Measurements from ENCODE around the gene MTCL1.
A peak's percentile ranks its signal among the peaks of the same experiment; 100 is the strongest.

The MTCL1 gene

DNA sequence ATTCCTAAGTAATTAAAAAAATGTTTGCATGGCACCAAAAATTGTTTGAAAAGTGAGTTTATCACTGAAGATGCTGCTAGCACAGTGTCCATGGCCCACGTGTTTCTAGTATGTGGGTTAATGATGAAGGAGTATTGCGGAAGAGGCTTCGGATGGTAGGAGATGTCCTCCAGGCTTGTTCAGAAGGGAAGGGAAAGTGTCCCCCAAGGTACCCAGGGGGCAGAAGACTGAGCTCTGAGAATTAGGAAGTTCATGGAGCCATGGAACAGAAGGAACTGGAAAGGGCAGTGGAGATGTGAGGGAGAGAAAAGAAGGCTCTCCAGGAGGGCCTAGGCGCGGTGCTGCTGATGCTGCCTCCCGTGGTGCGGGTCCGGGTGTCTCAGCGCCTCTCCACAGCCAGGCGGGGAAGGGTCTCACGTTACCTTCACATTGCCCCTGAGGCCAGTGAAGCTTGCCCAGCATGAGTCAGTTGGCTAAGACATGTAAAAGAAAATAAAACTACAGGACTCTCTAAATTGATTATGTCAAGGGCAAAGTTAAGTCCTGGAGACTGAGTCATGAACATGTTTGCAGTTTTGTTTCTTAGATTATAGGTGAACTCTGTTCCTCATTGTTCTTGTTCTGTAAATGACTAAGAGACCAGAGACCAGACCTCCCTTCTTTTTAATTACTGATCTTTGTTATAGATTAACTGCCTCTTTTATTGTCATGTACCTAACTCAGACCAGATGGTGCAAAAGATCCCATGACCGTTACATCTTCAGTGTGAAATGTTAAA, 89.0 kb downstream of the MTCL1 start:
- DNase-seq (ENCODE audit: low read depth): no peak

DNA sequence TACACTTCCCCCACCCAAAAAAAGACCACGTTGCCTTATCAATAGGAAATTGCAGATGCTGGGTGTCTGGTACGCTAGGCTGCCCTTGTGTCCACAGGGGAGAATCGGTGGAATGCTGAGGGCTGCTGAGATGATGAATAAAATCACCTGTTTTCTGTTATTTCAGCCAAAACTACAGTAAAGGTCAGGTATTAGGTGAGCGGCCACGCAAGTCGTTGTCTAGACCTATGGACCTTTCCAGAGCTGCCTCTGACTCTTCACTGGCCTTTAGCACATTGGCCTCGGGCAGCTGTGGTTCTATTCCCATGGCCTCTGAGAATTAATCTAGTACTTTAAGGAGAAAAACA, 89.6 kb downstream of the MTCL1 start:
- no peak for DNase-seq (ENCODE audit: low read depth)

DNA sequence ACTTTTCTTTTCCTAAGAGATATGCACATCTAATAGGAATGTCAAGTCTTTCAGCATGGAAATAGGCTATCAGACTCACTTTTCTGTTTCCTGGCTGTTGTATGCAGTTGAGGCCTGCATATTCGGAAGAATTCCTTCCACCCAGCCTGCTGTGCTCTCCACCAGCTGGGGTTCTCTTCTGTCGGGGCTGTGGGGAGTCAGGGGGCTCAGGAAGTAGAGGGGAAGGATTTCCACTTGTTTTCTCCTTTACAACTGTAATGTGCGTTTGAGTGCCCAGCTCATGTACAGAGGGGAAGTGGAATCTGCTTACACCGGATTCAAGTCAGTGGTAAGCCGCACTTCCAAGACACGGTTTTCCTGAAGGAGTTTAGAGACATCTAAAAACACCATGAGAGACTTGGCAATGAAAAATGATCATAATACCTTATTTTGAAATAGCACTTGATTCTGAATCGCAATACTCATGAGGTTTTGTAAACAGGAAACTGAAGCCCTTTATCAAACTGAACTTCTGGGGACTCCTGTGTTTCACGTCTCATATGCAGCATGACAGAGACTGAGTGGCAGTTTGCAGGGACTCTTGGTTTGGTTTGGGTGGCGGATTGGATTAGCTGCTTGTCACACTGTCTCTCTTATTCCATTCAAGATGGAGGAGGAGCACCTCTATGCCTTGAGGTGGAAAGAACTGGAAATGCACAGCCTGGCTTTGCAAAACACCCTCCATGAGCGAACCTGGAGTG, 90.4 kb downstream of the MTCL1 start:
- no peak for DNase-seq (ENCODE audit: low read depth)

DNA sequence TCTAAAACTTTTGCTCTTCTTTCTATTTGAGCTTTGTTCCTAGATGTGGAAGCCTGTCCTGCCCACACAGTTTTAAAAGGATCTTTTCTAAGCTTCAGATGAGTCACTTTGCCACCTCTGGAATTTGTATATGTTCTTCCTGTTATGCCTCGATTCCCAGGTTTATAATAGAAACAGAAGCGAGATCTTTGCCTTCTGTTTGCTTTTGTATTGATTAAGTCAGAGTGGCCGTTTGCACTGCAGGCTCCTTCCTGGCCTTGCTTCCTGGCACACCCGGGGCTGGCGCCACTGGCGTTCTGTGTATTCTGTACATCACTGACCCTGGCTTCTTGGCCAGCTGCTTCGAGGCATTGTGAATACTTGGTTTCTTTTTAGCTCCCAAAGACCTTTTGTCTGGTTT, 91.8 kb downstream of the MTCL1 start:
- DNase-seq (ENCODE audit: low read depth): no peak

DNA sequence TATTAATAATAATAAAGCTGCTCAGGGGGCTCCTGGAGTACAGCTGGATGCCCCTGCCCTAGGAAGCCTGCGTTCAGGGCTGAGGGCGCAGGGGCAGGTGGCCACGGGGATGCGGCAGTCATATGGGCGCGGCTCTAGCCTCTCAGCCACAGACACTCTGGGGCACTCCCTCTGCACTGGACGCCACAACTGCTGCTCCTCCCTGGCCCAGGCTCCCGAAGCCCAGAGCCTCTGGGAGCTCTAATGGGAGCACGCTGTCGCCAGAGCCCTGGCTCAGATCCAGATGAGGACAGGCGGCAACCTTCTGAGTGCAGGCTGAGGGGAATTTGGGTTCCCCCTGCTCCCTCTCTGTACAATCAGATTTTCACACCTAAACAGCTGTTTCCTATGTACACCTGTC, 93.6 kb downstream of the MTCL1 start:
- DNase-seq (ENCODE audit: low read depth): no peak

DNA sequence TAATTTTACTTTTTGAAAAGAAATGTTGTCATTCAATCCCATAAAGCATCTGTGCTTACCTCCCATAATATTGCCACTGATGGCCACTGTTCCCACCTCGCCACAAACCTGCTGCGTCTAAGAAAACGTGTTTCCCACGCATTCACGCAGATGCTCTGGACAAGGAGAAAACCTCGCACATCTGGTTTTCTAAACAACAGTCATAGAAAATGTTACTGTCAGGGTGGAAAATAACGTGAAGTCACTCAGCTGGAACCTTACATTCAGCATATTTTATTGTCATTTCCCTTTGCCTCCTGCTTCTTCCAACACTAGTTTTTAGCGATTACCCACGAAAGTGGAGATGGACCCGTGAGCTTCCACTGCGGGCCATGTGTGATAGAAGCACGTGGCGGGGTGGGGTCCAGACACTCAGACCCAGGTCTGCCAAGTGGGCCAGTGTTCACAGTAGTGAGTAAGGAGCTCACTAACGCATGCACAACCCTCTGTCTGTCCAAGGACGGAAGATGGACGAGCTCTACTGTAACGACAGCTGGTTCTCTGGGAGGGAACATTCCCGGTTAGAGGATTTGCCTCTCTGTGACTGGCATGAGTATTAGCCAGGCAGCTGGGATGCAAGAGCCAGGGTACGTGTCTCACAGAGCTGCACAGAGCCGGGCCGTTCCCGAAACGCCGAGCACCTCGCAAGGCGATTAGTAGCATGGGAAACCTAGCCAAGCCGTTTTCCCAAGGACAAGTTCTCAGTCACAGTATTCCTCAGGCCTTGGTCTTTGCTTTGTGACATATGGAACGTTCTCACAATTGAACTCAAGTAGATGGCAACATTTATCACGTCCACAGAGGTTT, 94.5 kb downstream of the MTCL1 start:
- DNase-seq (ENCODE audit: low read depth): peak; percentile 85

DNA sequence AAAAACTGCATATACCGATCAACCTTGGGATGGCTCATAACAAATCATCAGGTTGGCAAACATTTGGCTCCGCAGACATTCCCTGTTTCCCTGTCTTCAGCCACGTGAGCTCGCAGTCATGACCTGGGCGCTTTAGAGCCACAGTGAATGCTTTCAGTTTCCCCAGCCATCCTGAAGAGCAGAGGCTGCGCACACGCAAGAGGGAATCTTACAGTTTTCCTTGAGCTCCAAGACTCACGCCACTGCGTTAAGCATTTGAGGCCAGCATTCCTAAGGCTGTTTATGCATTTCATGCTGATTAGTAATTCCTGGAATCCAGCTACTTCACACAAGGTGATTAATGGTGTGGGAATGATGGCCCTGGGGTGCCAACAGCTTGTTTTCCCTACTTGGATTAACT, 95.1 kb downstream of the MTCL1 start:
- peak; percentile 98 for DNase-seq (ENCODE audit: low read depth)

DNA sequence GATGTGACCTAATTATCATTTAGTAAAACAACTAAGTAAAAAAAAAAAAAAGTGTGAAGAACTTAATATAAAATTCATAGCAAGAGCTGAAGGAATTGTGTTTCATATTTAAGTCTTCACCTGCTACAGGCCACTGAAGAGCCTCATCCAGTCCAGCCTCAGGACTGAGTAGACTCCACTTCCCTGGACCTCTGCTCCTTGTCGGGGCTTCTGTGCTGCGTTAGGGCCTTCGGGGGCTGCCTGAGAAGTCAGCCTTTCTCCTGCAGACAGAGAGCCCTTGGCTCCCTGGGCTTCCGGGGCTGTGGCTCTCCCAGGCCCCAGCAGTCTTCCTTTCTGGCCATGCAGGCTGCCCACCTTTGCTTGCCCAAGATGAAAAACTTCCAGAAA, 95.5 kb downstream of the MTCL1 start:
- DNase-seq (ENCODE audit: low read depth): no peak

DNA sequence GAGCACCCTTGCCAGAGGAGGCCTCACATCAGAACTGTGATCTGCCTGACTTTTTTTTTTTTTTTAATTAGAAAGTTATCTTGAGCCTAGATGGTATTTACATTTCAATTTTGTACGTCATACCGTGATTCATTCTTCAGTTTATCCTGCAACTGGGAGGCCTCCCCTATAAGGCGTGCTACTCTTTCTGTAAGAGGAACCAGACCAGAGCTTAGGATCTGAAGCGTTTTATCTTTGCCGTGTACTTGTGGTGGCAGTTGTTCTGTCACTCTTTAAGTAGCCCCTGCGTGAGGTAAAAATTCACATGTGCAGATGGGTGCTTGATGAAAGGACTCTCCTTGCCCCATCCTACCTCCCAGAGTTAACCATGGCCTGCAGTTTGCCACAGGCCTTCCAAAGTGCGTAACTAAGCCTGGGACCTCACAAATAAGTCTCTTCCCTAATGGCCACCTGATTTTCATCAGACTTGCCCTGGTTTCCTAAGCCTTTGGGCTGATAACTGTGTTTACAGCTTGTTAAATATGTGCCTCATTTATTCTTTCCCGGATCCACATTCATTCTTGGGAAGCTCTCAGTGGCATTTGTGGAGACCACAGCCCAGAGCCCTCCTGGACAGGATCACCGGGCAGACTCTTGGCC, 96.0 kb downstream of the MTCL1 start:
- DNase-seq (ENCODE audit: low read depth): peak; percentile 77

DNA sequence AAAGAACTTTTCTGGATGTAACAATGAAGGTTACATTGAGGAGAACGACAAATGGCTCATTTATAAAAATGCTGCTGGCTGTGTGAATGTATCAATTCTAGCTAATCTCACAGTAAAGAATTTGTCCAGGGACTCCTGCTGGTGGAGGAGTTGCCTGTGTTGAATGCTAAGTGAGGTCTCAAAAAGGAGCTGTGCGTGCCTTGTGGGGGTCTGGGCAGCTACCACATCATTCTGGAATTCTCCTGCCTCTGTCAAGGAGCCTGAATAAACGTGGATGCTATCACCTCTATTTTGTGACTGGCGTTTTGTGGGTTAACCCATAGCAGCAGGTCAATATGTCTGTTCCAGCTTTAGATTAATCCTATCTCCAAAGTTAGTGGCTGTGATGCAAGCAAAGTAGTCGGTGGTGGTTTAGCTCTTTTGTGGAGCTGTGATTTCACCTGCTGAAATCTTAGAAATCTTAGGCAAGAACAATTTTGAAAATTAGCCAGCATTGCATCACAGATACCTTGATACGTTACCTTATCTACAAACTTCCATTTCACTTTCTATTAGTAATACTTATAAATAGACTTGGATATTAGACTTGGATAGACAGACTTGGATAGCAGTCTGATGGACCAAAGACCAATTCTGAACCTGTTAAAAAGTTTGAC, 96.8 kb downstream of the MTCL1 start:
- no peak for DNase-seq (ENCODE audit: low read depth)

DNA sequence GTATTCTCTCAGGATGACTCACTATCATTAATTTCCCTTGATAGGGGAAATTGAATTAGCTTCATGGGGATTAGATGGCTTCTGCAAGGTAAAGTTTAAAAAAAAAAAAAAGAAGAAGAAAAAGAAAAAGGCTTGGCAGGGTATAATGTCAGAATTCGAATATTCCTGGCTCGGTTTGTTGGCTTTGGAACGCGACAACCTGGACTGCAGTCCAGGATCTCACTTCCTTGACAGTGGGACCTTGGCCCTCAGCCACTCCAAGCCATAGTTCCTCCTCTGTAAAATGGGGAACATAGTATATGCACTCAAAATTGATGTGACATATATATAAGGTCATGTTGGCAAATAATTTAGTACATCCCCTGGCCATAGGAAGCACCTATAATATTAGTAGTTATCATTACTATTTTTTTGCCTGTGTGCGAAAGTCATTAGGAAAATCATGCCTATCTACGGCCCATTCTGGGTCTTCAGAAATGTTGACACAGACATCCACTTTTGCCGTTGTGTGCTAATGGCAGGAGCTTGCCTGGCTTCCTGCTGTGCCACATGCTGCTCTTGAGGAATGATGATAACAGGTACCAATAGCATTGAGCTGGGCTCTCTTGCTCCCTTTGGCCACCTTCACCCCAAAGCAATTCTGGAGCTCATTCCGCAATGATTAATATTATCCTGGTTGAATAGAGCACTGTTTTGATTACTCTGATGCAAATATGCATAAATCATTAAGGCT, 97.9 kb downstream of the MTCL1 start:
- no peak for DNase-seq (ENCODE audit: low read depth)

DNA sequence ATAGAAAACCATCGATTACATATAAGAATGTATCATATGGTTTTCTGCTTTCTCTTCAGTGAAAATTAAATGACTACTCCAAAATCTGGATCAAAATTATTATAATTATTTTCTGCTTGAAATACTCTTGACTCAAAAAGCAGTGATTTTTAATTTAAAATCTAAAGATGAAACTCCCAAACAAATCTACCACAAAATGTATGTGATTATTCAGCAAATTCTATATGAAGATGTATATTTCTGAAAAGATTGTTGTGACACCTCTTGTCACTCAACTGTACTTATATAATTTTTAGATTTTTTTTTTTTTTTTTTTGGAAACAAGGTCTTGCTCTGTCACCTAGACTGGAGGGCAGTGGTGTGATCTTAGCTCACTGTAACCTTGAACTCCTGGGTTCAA, 98.6 kb downstream of the MTCL1 start:
- DNase-seq (ENCODE audit: low read depth): no peak

DNA sequence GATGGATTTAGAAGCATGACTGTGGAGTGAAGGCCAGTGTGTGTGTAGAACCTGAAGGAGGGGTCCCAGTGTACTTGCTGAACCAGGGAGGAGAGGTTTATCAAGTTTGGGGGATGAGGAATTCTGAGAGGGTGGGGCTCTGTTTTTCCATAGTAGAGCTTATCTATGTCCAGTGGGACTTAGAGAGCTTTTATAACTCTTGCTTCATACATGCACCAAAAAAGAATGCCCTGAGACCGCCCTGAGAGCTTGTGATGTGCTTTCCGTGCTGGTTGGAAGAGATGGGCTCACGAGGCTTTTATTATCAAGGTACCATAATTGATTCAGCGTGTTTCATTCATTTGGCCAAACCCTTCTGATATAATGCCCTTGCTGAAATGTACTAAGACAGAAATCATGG, 100.2 kb downstream of the MTCL1 start:
- no peak for DNase-seq (ENCODE audit: low read depth)

DNA sequence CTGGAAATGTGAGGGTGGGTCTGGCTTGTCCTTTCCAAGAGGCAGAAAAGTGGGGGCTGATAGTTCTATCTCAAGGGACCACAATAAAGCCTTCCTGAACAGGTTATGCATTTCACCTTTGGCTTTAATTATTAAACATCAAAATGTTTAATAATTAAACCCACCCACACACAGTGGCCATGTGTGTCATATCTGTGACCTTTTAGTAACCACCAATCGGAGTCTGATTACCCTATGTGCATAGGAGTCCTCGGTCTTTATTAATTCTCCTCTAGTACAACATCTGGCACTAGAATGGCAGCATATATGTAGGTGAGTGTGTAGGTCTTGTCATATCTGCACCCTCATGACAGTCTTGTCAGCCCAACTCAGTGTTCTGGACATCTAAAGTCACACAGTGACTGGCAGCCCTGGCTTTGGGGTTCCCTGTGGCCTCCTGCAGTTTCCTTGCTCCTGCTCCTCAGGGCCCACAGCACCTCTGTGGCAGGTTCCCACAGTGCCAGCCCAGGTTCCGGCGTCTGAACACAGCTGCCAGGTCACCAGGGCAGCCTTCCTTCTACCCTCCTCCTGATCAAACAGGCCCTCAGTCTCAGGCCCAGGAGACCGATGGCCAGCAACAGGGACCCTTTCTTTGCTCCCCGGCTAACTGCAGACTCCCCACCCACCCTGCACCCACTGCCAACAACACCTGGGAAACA, 100.9 kb downstream of the MTCL1 start:
- no peak for DNase-seq (ENCODE audit: low read depth)

DNA sequence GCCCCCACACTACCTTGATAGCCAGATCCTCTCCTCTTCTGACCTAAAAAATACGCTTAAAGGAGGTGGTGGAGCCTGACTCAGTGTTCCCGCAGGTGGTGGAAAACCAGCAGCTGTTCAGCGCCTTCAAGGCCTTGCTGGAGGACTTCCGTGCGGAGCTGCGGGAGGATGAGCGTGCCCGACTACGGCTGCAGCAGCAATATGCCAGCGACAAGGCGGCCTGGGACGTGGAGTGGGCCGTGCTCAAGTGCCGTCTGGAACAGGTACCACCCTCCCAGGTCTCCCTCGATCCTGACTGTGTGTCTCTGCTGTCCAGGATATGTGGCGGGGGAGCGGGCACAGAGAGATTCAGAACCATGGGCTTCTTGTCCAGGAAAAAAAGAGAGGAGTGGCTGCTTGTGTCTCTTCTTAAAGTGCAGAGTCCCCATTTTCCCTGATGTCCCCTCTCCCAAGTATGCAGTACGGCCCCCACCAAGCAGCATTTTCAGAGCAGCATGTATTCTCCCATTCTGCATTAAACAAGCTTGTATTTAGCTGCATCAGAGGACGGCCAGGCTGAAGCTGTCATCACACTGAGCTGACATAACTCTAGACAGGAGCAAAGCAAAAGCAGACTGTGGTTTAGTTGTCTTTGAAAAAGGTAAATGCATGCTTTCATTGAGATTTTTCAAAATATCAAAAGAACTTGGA, 101.6 kb downstream of the MTCL1 start:
- no peak for DNase-seq (ENCODE audit: low read depth)

DNA sequence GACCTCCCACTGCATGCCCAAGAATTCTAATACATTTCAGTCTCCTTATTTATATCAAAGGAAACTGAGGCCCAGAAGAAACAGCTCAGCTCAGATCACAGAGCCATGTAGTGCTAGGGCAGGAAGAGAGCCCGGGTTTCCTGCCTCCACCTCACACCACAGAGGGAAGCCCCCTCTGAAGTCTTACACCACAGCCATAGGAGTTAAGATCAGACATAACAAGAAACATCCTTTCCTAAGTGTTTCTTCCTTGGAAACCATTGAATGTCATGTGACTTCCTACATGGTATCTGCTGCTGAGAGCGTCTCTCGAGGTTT, 102.1 kb downstream of the MTCL1 start:
- no peak for DNase-seq (ENCODE audit: low read depth)

DNA sequence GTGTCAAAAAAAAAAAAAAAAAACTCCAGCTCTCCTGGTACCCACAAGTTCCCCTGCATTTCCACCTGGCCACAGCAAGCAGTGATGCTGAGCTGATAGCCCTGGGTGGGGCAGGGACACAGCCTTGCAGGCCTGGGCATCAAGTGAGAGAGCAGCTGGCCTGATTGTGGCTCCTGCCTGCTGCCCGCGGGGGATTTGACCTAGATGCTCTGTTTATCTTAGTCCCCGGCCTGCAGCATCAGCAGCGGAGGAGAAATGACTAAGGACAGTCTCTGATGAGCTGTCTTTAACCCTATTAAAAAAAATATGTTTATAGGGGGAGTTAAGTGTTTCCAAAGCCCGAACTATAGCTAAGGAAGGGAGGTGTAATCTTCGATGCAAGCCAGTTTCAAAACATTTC, 102.6 kb downstream of the MTCL1 start:
- no peak for DNase-seq (ENCODE audit: low read depth)

DNA sequence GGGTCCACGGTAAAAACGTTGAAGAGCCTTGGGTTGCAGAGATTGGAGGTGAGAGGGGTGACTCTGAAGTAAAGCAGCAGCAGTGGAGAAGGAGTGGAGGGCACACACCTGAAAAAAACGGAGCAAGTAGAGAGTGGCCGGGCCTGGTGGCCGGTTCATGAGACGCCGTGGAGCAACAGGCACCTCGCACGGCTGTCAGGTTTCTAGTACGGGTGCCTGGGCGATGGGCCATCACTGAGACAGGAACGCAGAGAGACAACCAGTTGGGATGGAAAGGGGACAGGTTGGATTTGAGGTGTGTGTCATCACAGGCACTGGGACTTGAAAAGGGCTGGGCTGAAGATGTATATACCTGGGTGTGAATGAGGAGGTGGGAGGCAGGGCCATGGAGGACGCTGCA, 104.2 kb downstream of the MTCL1 start:
- no peak for DNase-seq (ENCODE audit: low read depth)

DNA sequence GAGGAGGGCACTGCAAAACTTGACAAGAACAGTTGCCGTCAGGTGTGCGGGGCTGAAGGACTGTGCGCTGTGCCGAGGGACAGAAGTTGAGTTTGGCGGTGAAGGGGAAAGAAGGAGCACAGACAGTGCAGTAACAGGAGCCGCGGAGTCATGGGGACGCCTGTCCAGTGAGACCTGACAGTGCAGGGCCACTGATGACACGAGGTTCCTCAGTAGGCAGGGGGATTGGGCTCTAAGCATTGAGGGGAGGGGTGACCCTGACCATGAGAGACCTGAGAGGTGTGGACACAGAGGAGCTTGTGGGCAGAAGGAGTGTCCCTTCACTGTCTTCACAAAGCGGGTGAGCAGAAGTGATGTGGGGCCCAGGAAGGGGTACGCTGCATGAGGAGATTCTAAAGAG, 104.8 kb downstream of the MTCL1 start:
- no peak for DNase-seq (ENCODE audit: low read depth)

DNA sequence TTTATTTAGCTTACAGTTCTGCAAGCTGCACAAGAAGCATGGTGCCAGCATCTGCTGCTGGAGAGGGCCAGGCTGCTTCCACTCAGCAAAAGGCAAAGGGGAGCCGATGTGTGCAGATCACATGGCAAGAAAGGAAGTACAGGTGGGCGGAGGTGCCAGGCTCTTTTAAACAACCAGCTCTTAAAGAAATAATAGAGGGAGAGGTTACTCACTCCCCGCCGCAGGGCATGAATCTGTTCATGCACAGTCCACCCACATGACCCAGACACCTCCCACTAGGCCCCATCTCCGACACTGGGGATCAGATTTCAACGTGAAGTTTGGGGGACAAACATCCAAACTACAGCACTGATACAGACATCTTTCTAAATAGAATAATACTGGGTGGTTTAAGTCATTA, 105.8 kb downstream of the MTCL1 start:
- DNase-seq (ENCODE audit: low read depth): no peak
